SW 1271 (cell line): ENCODE measurements around the gene SLCO3A1.

Experiments used
- DNase-seq, 2 experiments: peaks; one replicate each; lab custom pipeline; 2025; lab: John Stamatoyannopoulos, UW

Gene SLCO3A1

GRCh38 chr15:91882858-91883586, 29.5 kb downstream of the SLCO3A1 start:
- no peak for DNase-seq

GRCh38 chr15:91884606-91885005, 31.1 kb downstream of the SLCO3A1 start:
- DNase-seq: no peak

DNA sequence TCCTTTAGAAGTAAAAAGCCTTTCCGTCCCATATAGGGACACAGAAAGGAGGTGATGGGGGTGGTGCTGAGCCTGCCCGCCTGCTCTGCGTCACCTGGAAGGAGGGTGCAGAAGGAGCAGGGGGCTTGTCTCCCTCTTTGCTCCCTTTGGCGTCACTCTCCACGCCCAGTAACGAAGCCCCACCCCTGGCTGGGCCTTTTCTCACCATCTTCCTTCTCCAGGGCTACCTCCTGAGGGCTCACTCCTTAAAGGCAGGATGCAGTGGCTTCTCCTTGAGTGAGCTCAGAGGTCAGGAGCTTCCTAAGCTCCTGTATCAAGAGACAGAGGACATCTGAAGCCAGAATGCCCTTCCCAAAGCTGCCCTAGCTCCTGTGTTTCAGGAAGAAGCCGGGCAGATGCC, 31.5 kb downstream of the SLCO3A1 start:
- no peak for DNase-seq

GRCh38 chr15:91885714-91886270, 32.3 kb downstream of the SLCO3A1 start:
- DNase-seq: no peak

DNA sequence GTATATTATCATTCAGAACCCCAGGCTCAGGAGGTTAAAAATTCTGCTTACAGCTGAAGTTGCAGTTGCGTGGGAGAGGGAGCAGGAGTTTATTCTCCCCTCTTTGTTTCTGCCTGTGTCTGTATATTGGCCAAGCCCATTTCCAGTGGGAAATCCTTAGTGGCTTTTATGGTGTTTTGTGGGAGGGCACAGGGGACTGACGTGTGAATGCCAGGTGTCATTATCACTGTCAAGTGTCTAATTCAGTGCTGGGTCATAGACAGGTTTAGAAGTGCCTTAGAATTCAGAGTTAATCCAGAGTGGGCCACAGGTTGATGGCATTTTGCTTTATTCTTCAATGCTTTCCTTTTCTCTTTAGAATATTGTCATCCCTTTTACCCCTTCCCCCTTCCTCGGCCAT, 33.4 kb downstream of the SLCO3A1 start:
- DNase-seq: no peak

- no peak for DNase-seq
Observed at GRCh38 chr15:91887321-91887720, 33.8 kb downstream of the SLCO3A1 start.

GRCh38 chr15:91887921-91888373, 34.4 kb downstream of the SLCO3A1 start:
- no peak for DNase-seq

DNA sequence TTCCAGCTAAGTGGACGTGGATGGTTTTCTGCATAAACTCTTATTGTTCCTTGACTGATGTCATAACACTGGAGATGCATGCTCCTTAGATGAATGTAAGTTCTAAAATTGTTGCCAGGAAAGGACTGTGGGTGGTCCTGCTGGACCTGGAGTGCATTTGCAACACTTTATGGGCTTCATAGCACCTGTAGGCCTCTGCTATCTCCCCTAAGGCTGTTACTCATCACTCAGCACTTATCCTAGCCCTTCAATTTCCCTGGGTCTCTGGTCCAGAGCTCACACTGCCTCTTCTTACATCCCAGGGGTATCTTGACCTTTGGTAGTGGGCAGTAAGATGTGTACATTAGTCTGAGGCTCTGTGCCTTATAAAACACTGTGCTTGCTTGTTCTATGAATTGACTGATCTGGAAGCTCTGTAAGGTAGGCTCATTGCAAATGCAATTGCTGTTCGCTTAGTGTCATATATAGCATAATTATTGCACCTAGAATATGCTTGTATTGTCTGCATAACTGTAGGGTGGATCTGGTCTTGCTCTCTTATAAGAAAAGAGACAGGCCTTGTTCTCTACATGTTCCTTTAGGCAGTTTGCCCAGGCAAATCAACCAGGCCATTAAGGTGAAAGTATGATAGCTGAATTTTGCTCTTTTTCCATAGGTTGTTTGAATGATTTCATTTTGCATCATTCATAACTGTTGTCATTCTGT, 35.8 kb downstream of the SLCO3A1 start:
- no peak for DNase-seq

DNA sequence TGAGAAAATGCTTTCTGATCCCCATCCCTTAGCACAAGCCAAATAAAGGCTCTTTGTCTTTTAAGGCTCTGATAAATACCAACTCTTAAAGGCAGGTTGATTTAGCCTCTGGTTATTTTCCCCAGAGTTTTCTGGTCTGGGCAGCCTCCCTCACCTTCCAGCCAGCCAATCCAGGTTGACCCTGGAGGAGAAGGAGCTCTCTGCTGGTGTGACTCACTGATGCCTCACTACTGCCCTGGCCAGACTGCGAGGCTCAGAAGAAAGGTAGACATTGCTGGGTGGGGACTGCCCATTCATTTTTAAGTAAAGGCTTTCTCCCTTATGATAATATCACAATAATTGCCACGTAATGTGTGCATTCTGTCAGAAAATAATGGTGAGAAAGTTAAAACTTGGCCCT, 37.1 kb downstream of the SLCO3A1 start:
- DNase-seq: no peak

DNA sequence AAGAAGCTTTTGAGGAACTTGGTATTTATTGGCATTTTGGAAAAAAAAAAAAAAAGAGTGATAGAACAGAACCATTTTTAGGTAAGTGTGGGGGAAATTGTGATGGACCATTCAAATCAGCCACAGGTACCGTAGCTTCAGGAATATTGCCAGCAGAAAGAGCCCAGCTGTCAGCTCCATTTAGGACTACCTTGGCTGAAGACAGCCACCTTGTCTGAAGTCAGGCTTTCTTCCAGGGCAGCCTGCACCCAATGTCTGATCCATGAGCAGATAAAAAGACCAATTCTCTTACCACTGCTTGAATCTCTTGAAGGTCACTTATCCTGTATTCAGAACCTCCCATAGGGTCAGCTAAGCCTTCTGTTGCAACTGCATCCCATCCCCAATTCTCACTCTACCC, 37.6 kb downstream of the SLCO3A1 start:
- DNase-seq: no peak

GRCh38 chr15:91891788-91892345, 38.4 kb downstream of the SLCO3A1 start:
- DNase-seq: no peak

GRCh38 chr15:91892436-91892835, 38.9 kb downstream of the SLCO3A1 start:
- DNase-seq: no peak

DNA sequence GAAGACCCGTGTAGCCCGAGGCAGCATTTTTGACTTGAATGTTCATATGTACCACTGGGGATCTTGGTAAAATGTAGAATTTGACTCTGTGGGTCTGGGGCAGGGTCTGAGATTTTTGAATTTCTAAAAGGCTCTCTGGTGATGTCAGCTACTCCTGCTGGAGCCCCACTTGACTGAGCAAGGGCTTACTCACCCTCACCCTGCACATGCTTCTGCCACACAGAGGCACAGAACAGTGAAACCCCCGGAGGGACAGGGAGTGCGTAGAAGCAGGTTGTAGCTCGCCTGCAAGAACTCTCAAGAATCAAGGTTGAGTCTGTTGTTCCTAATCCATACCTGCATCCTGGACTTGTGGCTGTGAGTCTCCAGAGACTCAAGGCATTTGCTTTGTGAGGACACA, 41.1 kb downstream of the SLCO3A1 start:
- no peak for DNase-seq

DNA sequence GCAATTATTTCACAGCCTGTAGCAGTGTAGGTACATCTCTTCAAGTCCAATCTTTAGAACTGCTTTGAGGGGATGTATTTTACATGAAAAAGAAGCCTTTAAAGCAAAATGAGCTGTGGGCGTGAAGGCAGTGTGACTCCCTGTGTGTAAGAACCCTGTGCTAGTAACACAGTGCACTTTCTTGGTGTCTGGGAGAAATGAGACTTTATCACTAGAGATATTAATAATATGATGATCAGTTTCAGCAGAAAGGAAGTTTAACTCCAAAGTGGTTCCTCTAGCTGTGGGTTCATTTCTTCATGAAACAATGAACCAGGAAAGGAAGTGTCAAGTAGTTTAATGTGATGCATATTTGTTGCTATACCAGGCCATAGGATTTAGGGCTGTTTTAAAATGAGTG, 41.5 kb downstream of the SLCO3A1 start:
- DNase-seq: no peak

DNA sequence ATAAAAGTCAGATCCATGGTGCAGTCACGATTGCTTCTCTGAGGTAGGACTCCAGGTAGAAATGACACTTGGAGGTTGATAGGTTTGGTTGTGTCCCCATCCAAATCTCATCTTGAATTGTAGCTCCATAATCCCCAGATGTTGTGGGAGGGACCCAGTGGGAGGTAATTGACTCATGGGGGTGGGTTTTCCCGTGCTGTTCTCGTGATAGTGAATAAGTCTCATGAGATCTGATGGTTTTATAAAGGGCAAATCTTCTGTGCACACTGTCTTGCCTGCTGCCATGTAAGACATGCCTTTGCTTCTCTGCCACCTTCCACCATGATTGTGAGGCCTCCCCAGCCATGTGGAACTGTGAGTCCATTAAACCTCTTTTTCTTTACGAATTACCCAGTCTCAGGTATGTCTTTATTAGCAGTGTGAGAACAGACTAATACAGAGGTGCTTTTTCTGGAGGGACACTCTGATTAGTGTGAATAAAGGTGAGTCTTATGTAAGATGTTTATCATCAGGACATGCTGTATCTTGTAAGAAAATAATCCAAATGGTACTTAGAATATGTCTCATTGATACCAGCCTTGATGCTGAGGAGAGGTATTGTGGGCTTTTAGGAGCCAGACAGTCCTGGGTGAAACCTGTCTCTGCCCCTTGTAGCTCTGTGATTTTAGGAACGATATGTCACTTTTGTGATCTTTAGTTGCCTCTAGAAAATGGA, 43.0 kb downstream of the SLCO3A1 start:
- DNase-seq: no peak

DNA sequence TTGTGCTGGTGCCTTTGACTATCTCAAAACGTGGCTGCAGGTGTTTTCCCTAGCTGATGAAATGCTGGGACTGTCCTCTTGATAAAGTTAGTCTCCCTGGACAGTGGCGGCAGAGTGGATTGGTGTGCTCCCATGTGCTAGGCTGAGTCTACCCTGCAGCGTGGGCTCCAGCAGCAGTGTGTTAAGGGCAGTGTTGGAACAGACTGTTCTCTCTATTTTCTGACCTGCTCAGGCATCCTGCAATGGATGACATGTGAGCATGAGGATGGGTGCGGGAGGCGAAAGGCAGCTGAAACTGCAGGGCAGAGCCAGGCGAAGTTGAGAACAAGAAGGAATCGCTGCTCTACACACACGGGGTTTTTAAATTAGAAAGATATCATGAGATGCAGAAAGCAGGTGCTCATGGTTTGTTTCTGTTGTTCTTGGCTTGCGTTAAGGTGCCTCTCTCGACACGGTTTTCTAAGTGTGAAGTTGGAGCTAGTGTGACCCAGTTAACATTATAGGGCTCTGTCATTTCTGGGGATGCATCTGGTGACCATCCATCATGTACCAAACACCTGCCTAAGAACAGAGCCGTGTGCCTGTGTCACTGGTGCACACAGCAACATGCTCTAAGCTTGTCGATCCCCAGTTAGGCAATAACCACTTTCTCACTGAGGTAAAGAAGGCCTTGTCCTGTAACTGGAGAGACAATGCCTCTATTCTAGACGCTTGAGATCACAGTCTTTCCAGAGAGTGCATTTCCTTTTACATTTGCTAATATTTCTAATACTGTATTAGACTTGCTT, 44.3 kb downstream of the SLCO3A1 start:
- DNase-seq: no peak

GRCh38 chr15:91898843-91899242, 45.3 kb downstream of the SLCO3A1 start:
- DNase-seq: no peak

DNA sequence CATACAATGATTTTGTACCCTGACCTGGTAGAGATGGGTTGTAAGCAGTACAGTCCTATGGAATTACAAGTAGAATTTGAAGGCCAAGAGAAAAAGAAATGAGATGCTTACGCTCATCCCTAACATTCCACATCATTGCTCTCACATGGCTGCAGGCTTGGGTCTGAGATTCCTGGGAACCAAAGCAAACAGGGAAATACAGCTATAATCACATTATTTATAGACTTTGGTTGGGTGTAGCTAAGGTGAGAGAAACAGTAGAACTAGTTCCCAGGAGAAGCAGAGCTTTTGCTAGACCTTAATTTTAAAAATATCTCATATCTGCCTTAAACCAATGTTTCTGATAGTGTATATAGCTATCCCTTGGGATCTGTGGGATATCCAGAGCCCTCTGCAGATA, 51.4 kb downstream of the SLCO3A1 start:
- DNase-seq: no peak

- DNase-seq: no peak
Observed at GRCh38 chr15:91908391-91908790, 54.9 kb downstream of the SLCO3A1 start.

- DNase-seq: no peak
Observed at GRCh38 chr15:91909111-91909510, 55.6 kb downstream of the SLCO3A1 start.

DNA sequence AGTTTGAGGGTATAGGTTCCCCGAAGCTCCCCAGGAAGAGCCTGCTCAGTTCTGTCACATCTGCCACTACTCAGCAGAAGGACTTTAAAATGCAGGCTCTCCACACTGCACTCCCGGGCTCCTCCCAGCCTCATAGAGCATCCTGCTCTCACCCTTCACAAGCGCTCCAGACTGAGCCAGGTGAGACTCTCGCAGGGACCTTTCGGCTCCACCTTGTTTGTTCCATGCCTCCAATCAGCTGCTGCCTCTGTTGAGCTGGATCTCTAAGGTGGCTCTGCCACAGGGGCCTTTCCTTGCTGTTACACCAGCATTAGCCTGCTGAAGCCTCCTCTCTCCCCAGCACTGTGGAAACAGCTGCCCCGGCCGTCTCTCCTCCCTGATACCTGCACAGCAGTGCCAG, 56.1 kb downstream of the SLCO3A1 start:
- no peak for DNase-seq

GRCh38 chr15:91911844-91912243, 58.3 kb downstream of the SLCO3A1 start:
- no peak for DNase-seq
